Osteocyte (in vitro differentiated cells): Measurements from ENCODE around the gene TCF7L1. TPM values are rescaled to one million over a fixed set of nuclear protein-coding genes. Genes with fewer than 3 reads are reported as not detected.

Experiments used
- DNase-seq: peaks from one replicate; pipeline ENCODE4 v3.0.0; 2021; ENCODE audit warnings: mixed read lengths; ENCODE audit not compliant: unreplicated experiment; ENCODE audit errors: extremely low spot score
- H3K27ac Mint-ChIP-seq: one replicate; pipeline ENCODE4 v1.8.0; 2021; ENCODE audit warnings: mild to moderate bottlenecking, mixed read lengths; ENCODE audit not compliant: unreplicated experiment
- H3K27me3 Mint-ChIP-seq: one replicate; pipeline ENCODE4 v1.8.0; 2021; ENCODE audit warnings: mixed read lengths; ENCODE audit not compliant: unreplicated experiment
- H3K36me3 Mint-ChIP-seq: one replicate; pipeline ENCODE4 v1.8.0; 2021; ENCODE audit warnings: mixed read lengths; ENCODE audit not compliant: unreplicated experiment
- H3K4me1 Mint-ChIP-seq: one replicate; pipeline ENCODE4 v1.8.0; 2021; ENCODE audit warnings: mixed read lengths; ENCODE audit not compliant: unreplicated experiment
- H3K4me3 Mint-ChIP-seq: one replicate; pipeline ENCODE4 v1.8.0; 2021; ENCODE audit warnings: mild to moderate bottlenecking, moderate library complexity, mixed read lengths; ENCODE audit not compliant: unreplicated experiment
- H3K9me3 Mint-ChIP-seq: one replicate; pipeline ENCODE4 v1.8.0; 2021; ENCODE audit warnings: mixed read lengths; ENCODE audit not compliant: unreplicated experiment
- total RNA-seq: library from RNA; stranded (reverse); gene quantifications from 2 replicates; pipeline ENCODE4 v1.2.1, GENCODE V29; 2021
- TF ChIP-seq, protein P1 (sequence below): fragments of 200-600 bp; sonication (generic); IDR thresholded peaks from 2 replicates; pipeline ENCODE4 v1.5.0; 2021; ENCODE audit warnings: antibody characterized with exemption, mild to moderate bottlenecking, moderate library complexity

The TCF7L1 gene
- total RNA-seq, 1 donor from 2014 or later = 31.8 TPM

DNA sequence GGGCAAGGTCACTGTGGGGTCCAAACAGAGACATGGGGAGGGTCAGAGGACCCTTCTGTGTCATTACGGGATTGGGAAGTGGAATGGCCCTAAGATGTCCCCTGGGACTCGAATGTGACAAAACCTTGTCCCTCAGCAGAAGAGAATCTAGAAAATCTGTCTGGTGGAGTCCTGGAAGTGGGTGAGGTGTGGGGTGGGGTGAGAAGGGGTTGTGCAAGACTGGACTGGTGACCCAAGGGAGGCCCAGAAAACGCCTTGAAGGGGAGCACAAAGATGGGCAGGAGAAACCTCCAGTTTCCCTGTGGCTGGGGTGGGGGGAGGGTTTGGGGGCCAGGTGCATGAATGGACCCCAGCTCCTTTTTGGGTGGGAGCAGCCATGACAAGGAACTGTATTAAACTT is 79.6 kb downstream of the TCF7L1 start:
- Mint-ChIP-seq H3K4me3 (no peak overlapping the region), H3K4me1 (peaks cover 53% of the 10 kb centered on the region), H3K27ac (peak overlapping the region; percentile 10), H3K27me3 (no peaks in the 10 kb centered on the region), H3K36me3 (peaks cover 3% of the 10 kb centered on the region), H3K9me3 (no peaks in the 10 kb centered on the region)
- TF ChIP-seq, protein P1, sequence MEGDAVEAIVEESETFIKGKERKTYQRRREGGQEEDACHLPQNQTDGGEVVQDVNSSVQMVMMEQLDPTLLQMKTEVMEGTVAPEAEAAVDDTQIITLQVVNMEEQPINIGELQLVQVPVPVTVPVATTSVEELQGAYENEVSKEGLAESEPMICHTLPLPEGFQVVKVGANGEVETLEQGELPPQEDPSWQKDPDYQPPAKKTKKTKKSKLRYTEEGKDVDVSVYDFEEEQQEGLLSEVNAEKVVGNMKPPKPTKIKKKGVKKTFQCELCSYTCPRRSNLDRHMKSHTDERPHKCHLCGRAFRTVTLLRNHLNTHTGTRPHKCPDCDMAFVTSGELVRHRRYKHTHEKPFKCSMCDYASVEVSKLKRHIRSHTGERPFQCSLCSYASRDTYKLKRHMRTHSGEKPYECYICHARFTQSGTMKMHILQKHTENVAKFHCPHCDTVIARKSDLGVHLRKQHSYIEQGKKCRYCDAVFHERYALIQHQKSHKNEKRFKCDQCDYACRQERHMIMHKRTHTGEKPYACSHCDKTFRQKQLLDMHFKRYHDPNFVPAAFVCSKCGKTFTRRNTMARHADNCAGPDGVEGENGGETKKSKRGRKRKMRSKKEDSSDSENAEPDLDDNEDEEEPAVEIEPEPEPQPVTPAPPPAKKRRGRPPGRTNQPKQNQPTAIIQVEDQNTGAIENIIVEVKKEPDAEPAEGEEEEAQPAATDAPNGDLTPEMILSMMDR = no peak
- no peak for DNase-seq

DNA sequence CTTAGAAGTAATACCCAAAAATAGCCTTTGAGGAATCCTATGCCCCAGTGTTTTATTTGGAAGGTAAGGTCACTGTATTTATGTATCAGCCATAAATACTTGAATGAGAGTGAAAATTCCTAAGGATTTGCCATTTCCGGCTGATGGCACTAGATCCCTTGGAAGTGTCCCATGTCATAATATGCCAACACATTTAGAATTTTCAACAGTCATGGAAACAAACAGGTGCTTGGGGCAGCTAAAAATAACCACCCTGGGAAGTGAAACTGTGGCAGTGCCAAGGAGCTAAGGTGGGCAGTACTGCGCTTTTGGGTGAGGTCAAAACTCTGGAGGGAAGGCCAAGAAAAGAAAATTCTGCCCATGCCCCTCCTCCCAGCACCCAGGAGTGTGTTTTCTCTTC is 80.2 kb downstream of the TCF7L1 start:
- peaks cover 3% of the 10 kb centered on the region for H3K36me3 Mint-ChIP-seq
- H3K4me1 Mint-ChIP-seq = peaks cover 53% of the 10 kb centered on the region
- no peaks in the 10 kb centered on the region for H3K27me3 Mint-ChIP-seq
- peak overlapping the region; percentile 82 for H3K27ac Mint-ChIP-seq
- H3K4me3 Mint-ChIP-seq = no peak overlapping the region
- DNase-seq = no peak
- no peaks in the 10 kb centered on the region for H3K9me3 Mint-ChIP-seq
- TF ChIP-seq, protein P1 = no peak

DNA sequence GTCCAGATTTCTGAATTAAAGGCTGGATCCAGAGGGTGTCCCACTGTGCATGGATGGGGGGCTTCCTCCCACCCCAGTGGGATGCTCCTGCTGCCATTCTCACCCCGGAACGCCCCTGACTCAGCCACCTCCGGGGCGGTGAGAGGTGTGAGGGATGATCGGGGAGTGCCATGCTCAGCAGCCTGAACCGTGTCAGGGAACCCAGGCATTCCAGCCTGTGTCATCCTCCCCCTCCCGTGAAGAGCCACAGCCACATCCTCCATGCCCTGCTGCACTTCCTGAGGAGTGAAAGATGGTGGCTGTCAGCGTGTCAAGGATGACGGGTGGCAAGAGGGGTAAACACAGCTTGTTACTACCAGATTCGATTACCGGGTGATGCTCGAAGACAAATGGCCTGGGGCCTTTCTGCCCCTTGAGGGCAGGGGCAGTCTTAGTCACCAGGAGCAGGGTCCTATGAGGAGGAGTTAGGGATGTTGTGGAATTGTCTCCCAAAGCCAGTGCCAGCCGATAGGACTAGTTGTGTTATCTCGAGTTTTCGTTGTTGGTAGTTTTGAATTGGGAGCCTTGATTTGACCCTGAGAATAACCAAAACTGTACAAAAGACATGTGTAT is 80.8 kb downstream of the TCF7L1 start:
- Mint-ChIP-seq H3K27ac (peak overlapping the region; percentile 82), H3K4me1 (peaks cover 53% of the 10 kb centered on the region)

DNA sequence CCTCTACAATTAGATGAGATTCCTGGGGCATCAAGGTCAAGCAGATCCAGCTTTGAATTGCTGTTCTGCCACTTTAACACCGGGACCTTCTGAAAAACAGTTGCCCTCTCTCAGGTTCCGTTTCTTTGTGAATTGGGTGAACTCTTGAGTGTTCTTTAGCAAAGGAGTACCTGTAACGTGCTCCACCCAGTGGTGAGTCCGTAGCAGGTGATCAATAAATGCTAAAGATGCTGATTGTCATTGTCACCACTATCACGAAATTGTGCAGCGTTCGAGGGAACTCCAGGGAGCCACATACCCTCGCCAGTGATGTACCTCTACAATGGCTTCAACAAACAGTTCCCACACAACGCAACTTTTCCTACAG is 81.9 kb downstream of the TCF7L1 start:
- Mint-ChIP-seq H3K27ac (peak overlapping the region; percentile 100), H3K27me3 (no peaks in the 10 kb centered on the region), H3K4me3 (peak overlapping the region; percentile 55), H3K9me3 (no peaks in the 10 kb centered on the region), H3K4me1 (peaks cover 53% of the 10 kb centered on the region), H3K36me3 (peaks cover 3% of the 10 kb centered on the region)
- no peak for DNase-seq
- TF ChIP-seq, protein P1 = peak; percentile 12

More for the DNA sequence above, 80.8 kb downstream of the TCF7L1 start:
- TF ChIP-seq, protein P1 = no peak
- Mint-ChIP-seq H3K27me3 (no peaks in the 10 kb centered on the region), H3K9me3 (no peaks in the 10 kb centered on the region), H3K36me3 (peaks cover 3% of the 10 kb centered on the region), H3K4me3 (no peak overlapping the region)
- DNase-seq = no peak

DNA sequence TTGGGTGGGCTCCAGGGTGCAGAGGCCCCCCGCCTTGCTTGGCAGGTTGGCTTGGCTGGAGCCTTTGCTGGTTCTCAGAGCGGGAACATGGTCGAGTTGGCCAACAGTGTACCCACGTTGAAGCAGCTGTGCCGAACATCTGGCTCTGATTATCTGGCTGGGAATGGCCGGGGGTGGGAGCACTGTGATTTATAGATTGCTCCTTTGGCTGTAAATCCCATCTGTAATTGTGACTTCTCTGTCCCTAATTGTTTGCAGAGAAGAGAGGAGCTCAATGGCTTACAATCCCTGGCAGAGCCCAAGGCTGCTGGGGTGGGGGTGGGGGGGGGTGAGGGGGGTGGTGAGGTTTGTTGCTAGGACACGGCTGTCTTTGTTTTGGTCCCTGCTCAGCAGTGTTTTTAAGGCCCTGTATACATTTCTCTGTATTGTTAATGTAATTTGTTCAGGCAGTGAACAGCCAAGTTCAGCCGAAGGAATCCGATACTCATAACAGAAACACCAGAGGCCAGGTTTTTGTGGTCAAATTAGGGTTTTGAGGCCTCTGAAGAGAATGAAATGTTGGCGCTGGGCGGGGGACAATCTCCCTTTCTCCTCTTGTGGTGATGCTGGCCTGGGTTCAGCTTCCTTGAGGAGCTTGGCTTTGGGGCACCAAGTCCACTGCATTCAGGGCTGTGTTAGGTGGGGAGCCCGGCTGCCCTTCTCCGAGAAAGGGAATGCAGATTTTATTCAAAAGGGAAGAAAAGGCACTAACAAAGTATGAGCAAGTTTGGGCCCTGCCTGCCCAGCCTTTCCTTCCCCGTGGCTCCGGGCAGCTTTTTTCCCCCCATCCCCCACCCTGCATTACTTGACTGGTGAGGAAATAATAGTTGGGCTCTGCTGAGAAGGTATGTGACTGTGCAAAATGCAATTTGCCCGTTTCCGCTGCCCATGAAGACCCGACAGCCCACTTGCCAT is 82.5 kb downstream of the TCF7L1 start:
- TF ChIP-seq, protein P1 = no peak
- peaks cover 3% of the 10 kb centered on the region for H3K36me3 Mint-ChIP-seq
- peak overlapping the region; percentile 65 for H3K4me3 Mint-ChIP-seq
- peaks cover 51% of the 10 kb centered on the region for H3K4me1 Mint-ChIP-seq
- H3K27me3 Mint-ChIP-seq = no peaks in the 10 kb centered on the region
- H3K9me3 Mint-ChIP-seq = no peaks in the 10 kb centered on the region
- DNase-seq = peak; percentile 88
- peak overlapping the region; percentile 100 for H3K27ac Mint-ChIP-seq
